HepG2 (cell line): ENCODE data around the gene HPD. TPM values are rescaled to one million over a fixed set of nuclear protein-coding genes. Genes with fewer than 3 reads are reported as not detected.

Experiments
- ATAC-seq: fragments of 200-7000 bp; cut with Tn5 transposase; 3 replicates; pipeline ENCODE4 v1.9.1; 2020; ENCODE audit warnings: mild to moderate bottlenecking, moderate library complexity
- BruUV-seq: library from RNA; stranded (reverse); fragments of 400-500 nt; replicated peaks from 2 replicates; lab custom pipeline; 2021; lab: Mats Ljungman, UMichigan
- CTCF ChIA-PET: fragments of 300-600 bp; formaldehyde crosslinking; extraction: SDS; loops from one replicate; lab custom pipeline; 2021; ENCODE audit warnings: low total read pairs, inconsistent platforms, low intra/inter-chr PET ratio; lab: Yijun Ruan, JAX
- POLR2A ChIA-PET: fragments of 350-600 bp; sonication (Branson Sonifier 250); formaldehyde crosslinking; loops from one replicate; lab custom pipeline; 2020; ENCODE audit warnings: antibody characterized with exemption, inconsistent platforms; lab: Yijun Ruan, JAX
- DNase-seq: peaks from one replicate; pipeline ENCODE4 v3.0.0-alpha.2; 2015; ENCODE audit warnings: low spot score
- FAIRE-seq: peaks from 3 replicates; lab custom pipeline; 2011; peaks lifted over from hg19 to GRCh38; lab: Jason Lieb, UNC
- H2AFZ ChIP-seq: one replicate; pipeline ENCODE4 v1.6.1; 2011; ENCODE audit warnings: low read length, inconsistent platforms
- H3K27ac ChIP-seq: fragments of 300-600 bp; 3 replicates; pipeline ENCODE4 v1.8.0; 2011; ENCODE audit warnings: mixed run types, mild to moderate bottlenecking, mixed read lengths, low read length, inconsistent platforms; ENCODE audit not compliant: insufficient read depth; ENCODE audit errors: extremely low read length
- H3K27me3 ChIP-seq, 2 experiments: fragments of 200-600 bp in 1 of 2; 2 replicates in 1 of 2; 3 replicates in 1 of 2; pipeline versions ENCODE4 v1.6.0 to v1.8.0; 2011; ENCODE audit warnings: low read length in 2 of 2, mild to moderate bottlenecking in 2 of 2, moderate library complexity in 2 of 2, inconsistent platforms in 1 of 2; ENCODE audit not compliant: insufficient read depth in 2 of 2, control insufficient read depth in 1 of 2
- H3K36me3 ChIP-seq, 2 experiments: fragments of 200-600 bp in 1 of 2; replicated peaks in 1 of 2; 2 replicates in 1 of 2; 3 replicates in 1 of 2; pipeline versions ENCODE4 v1.5.1 to v1.8.0; 2011; ENCODE audit warnings: low read length in 2 of 2, inconsistent platforms in 1 of 2; ENCODE audit not compliant: insufficient read depth in 2 of 2, control insufficient read depth in 1 of 2
- H3K4me1 ChIP-seq: 2 replicates; pipeline ENCODE4 v1.5.1; 2012; ENCODE audit warnings: low read length, inconsistent platforms; ENCODE audit not compliant: insufficient read depth
- H3K4me2 ChIP-seq: 2 replicates; pipeline ENCODE4 v1.6.0; 2011; ENCODE audit warnings: low read depth, low read length, inconsistent platforms
- H3K4me3 ChIP-seq, 3 experiments: fragments of 200-600 bp in 1 of 3; sonication (generic), shearing (Covaris generic) in 1 of 3; replicated peaks in 1 of 3; 2 replicates each; pipeline ENCODE4 v1.5.1; 2011 to 2016; ENCODE audit warnings: low read length in 3 of 3, inconsistent platforms in 2 of 3, low read depth in 2 of 3, mild to moderate bottlenecking in 2 of 3, control low read depth in 1 of 3, mixed read lengths in 1 of 3; ENCODE audit not compliant: insufficient read depth in 1 of 3
- H3K79me2 ChIP-seq: one replicate; pipeline ENCODE4 v1.6.1; 2011; ENCODE audit warnings: low read length, inconsistent platforms; ENCODE audit not compliant: insufficient read depth
- H3K9ac ChIP-seq: 2 replicates; pipeline ENCODE4 v1.6.0; 2011; ENCODE audit warnings: mild to moderate bottlenecking, low read depth, low read length, inconsistent platforms; ENCODE audit not compliant: insufficient read depth
- H3K9me3 ChIP-seq: 2 replicates; pipeline ENCODE4 v1.5.1; 2012; ENCODE audit warnings: mild to moderate bottlenecking, low read length
- H4K20me1 ChIP-seq: 2 replicates; pipeline ENCODE4 v1.6.0; 2011; ENCODE audit warnings: inconsistent platforms, mild to moderate bottlenecking, low read length, moderate library complexity; ENCODE audit not compliant: insufficient read depth
- CERS6 ChIP-seq: sonication (generic); formaldehyde crosslinking; IDR thresholded peaks from 2 replicates; pipeline ENCODE4 v1.5.0; 2020; ENCODE audit warnings: missing genetic modification reagents
- ESRRA ChIP-seq: sonication (generic); formaldehyde crosslinking; IDR thresholded peaks from 2 replicates; pipeline ENCODE4 v1.5.1; 2020; ENCODE audit warnings: mild to moderate bottlenecking, low read depth, missing genetic modification reagents
- FLYWCH1 ChIP-seq: sonication (generic); formaldehyde crosslinking; IDR thresholded peaks from 2 replicates; pipeline ENCODE4 v1.8.1; 2023; ENCODE audit warnings: mild to moderate bottlenecking, missing genetic modification reagents
- HNF1A ChIP-seq, 2 experiments: sonication (generic) in 1 of 2; formaldehyde crosslinking in 1 of 2; IDR thresholded peaks; 2 replicates each; pipeline versions ENCODE4 v1.4.0 to v1.6.1; 2016 to 2020; ENCODE audit warnings: borderline replicate concordance in 1 of 2, low read depth in 1 of 2, mild to moderate bottlenecking in 1 of 2, missing genetic modification reagents in 1 of 2
- HNRNPH1 ChIP-seq: fragments of 200-400 bp; formaldehyde crosslinking; optimal IDR thresholded peaks from 2 replicates; pipeline ENCODE3; 2017; ENCODE audit warnings: mild to moderate bottlenecking, low read depth, low read length
- SRSF1 ChIP-seq: fragments of 200-400 bp; formaldehyde crosslinking; optimal IDR thresholded peaks from 2 replicates; pipeline ENCODE3; 2017; ENCODE audit warnings: mild to moderate bottlenecking, low read depth, low read length, moderate library complexity
- SUZ12 ChIP-seq: fragments of 150-350 bp; IDR thresholded peaks from 2 replicates; pipeline ENCODE4 v1.6.1; 2014; ENCODE audit warnings: low read depth, low read length
- ZNF660 ChIP-seq: sonication (generic); formaldehyde crosslinking; IDR thresholded peaks from 2 replicates; pipeline ENCODE4 v1.5.1; 2020; ENCODE audit warnings: mild to moderate bottlenecking, low read depth, missing genetic modification reagents, borderline replicate concordance
- ZNF737 ChIP-seq: sonication (generic); formaldehyde crosslinking; IDR thresholded peaks from 2 replicates; pipeline ENCODE4 v1.5.0; 2020; ENCODE audit warnings: missing genetic modification reagents, mild to moderate bottlenecking, borderline replicate concordance
- ZZZ3 ChIP-seq: sonication (generic); formaldehyde crosslinking; IDR thresholded peaks from 2 replicates; pipeline ENCODE4 v1.4.0; 2020; ENCODE audit warnings: missing genetic modification reagents, mild to moderate bottlenecking, borderline replicate concordance
- WGBS: methylation state at CpG from one replicate; pipeline ENCODE4 v1.1.6; 2017; ENCODE audit warnings: low lambda C conversion rate; 5-methylcytosine and 5-hydroxymethylcytosine counted together
- in situ Hi-C: cut with HindIII; loops from 2 replicates; pipeline ENCODE4 v1.10.0; 2017; ENCODE audit warnings: low pct_unique_long_range_greater_than_20kb; ENCODE audit not compliant: extremely low pct_ligation_motif_present
- intact Hi-C: fragments of 100-400 bp; cut with micrococcal nuclease; formaldehyde crosslinking; loops from one replicate; pipeline ENCODE4 v1.10.0; 2022; ENCODE audit not compliant: unreplicated experiment
- polyA plus RNA-seq, 8 experiments: library from polyadenylated mRNA; depleted of rRNA in 3 of 8; stranded (reverse) in 7 of 8; unstranded in 1 of 8; fragments of >200 nt; fragmentation: Illumina TruSeq in 4 of 8; extraction: Trizol in 4 of 8; gene quantifications; 2 replicates each; pipeline versions ENCODE4 v1.2.1 to v1.2.3, GENCODE V29; 2011 to 2016; ENCODE audit warnings: low read depth in 4 of 8, missing spikeins in 1 of 8, mixed read lengths in 1 of 8; ENCODE audit not compliant: insufficient read depth in 1 of 8
- total RNA-seq, 5 experiments: library from RNA; depleted of rRNA; stranded (reverse); fragments of >200 nt; fragmentation: Illumina TruSeq; extraction: Trizol; gene quantifications; 2 replicates each; pipeline ENCODE4 v1.2.3, GENCODE V29; 2016; ENCODE audit warnings: low read depth in 1 of 5
- TF ChIP-seq, protein P1 (sequence below): sonication (generic); formaldehyde crosslinking; IDR thresholded peaks from 2 replicates; pipeline ENCODE4 v1.5.1; 2020; ENCODE audit warnings: mild to moderate bottlenecking, missing genetic modification reagents, borderline replicate concordance
- TF ChIP-seq, protein P2 (sequence below): sonication (generic); formaldehyde crosslinking; conservative IDR thresholded peaks from 2 replicates; pipeline ENCODE4 v1.4.0; 2020; ENCODE audit warnings: mild to moderate bottlenecking, missing genetic modification reagents, moderate library complexity

The HPD gene
- total and polyA plus RNA-seq, 2 of the 13 experiments (the other 11 are each of a cell fraction or from before 2014, with no cell fraction given): 120 to 195 TPM

DNA sequence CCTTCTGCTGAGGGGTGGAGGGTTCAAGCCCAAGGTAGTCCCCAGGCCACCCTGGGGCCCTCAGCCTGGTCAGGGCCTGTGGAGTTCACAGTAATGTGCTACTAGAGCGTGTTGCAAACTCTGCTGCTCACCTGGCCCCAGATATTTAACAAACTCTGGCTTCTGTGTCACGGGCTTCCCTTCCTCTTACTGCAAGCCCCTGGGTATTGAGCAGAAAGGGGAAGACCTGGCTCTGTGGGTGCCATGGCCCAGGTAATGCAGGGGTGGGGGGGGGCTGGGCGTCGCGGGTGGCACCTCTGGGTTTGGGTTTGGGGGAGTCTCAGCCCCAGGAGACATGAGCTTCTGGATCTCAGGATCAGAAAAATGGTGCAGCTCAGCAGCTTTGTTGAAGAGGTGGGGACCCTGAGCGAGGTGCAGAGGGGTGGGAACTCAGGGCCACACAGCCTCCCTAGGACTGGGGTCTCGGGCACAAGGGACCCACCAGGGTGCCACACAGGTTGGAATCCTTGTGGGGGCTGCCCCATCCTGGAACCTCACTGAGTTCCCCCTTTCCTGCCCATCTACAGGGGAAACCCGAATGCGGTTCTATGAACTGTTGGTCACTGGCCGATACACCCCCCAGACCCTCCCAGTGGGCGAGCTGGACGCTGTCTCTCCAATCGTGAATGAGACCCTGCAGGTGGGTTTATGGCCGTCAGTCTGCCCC, 50.9 kb downstream of the HPD start:
- no peak overlapping the region for H2AFZ ChIP-seq
- H3K36me3 ChIP-seq: peaks cover 12 to 16% of the 10 kb centered on the region in 2 experiments; a peak in 3 of 5 replicates
- ChIA-PET POLR2A (interaction anchor here (0.7 to 14.5 kb wide), 4 partner anchors 10 to 209 kb away, joined by 3 to 393 read pairs (median 4); partner anchors contain the start of genes PSMD9, RHOF and SETD1B), CTCF (no interaction called here)
- no peak overlapping the region for H3K9ac ChIP-seq
- H3K27ac ChIP-seq: no peak overlapping the region
- H3K4me2 ChIP-seq: no peak overlapping the region
- H3K79me2 ChIP-seq: peaks cover 44% of the 10 kb centered on the region
- WGBS: 100% methylated on average over 1 of the region's 14 CpGs
- peaks cover 39% of the 10 kb centered on the region for H3K4me1 ChIP-seq
- H3K27me3 ChIP-seq: no peaks in the 10 kb centered on the region; a peak in 1 of 5 replicates
- intact Hi-C loops (no loop called here), in situ Hi-C loops (no loop called here)
- ATAC-seq: no peak
- H4K20me1 ChIP-seq: 0 out of 2 replicates have a peak, but pooled peaks cover 8% of the 10 kb centered on the region
- DNase-seq: no peak
- TF ChIP-seq CERS6 (CRISPR knock-in tag) (no peak), ZZZ3 (CRISPR knock-in tag) (no peak), SUZ12 (no peak), HNF1A (IDR thresholded peaks at IDR 0.05; ENCODE audit: low read depth) (no peak), HNF1A (CRISPR knock-in tag; IDR thresholded peaks at IDR 0.05; ENCODE audit: borderline replicate concordance) (no peak), ESRRA (CRISPR knock-in tag) (no peak), HNRNPH1 (no peak), ZNF737 (no peak), ZNF660 (CRISPR knock-in tag) (no peak), SRSF1 (no peak), FLYWCH1 (no peak)
- TF ChIP-seq, protein P1, sequence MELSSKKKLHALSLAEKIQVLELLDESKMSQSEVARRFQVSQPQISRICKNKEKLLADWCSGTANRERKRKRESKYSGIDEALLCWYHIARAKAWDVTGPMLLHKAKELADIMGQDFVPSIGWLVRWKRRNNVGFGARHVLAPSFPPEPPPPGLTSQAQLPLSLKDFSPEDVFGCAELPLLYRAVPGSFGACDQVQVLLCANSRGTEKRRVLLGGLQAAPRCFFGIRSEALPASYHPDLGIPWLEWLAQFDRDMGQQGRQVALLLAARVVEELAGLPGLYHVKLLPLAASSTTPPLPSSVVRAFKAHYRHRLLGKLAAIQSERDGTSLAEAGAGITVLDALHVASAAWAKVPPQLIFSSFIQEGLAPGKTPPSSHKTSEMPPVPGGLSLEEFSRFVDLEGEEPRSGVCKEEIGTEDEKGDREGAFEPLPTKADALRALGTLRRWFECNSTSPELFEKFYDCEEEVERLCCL (CRISPR knock-in tag): no peak
- TF ChIP-seq, protein P2, sequence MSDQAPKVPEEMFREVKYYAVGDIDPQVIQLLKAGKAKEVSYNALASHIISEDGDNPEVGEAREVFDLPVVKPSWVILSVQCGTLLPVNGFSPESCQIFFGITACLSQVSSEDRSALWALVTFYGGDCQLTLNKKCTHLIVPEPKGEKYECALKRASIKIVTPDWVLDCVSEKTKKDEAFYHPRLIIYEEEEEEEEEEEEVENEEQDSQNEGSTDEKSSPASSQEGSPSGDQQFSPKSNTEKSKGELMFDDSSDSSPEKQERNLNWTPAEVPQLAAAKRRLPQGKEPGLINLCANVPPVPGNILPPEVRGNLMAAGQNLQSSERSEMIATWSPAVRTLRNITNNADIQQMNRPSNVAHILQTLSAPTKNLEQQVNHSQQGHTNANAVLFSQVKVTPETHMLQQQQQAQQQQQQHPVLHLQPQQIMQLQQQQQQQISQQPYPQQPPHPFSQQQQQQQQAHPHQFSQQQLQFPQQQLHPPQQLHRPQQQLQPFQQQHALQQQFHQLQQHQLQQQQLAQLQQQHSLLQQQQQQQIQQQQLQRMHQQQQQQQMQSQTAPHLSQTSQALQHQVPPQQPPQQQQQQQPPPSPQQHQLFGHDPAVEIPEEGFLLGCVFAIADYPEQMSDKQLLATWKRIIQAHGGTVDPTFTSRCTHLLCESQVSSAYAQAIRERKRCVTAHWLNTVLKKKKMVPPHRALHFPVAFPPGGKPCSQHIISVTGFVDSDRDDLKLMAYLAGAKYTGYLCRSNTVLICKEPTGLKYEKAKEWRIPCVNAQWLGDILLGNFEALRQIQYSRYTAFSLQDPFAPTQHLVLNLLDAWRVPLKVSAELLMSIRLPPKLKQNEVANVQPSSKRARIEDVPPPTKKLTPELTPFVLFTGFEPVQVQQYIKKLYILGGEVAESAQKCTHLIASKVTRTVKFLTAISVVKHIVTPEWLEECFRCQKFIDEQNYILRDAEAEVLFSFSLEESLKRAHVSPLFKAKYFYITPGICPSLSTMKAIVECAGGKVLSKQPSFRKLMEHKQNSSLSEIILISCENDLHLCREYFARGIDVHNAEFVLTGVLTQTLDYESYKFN (CRISPR knock-in tag): no peak
- BruUV-seq: no TSS peak
- FAIRE-seq: no peak
- no peak overlapping the region for H3K4me3 ChIP-seq
- no peaks in the 10 kb centered on the region for H3K9me3 ChIP-seq
